GM19239 (cell line): ENCODE measurements around the gene SOX5.
"Not testable (repeated sequence)": the region's sequence is repeated elsewhere in the genome, so short reads cannot be mapped to it uniquely, and the experiment has no call there.

Source experiments
- DNase-seq: peaks from one replicate; pipeline ENCODE4 v3.0.0; 2011; ENCODE audit warnings: low spot score; ENCODE audit not compliant: insufficient read length
- FAIRE-seq: peaks from 2 replicates; lab custom pipeline; 2011; peaks lifted over from hg19 to GRCh38; lab: Jason Lieb, UNC

The SOX5 gene

DNA sequence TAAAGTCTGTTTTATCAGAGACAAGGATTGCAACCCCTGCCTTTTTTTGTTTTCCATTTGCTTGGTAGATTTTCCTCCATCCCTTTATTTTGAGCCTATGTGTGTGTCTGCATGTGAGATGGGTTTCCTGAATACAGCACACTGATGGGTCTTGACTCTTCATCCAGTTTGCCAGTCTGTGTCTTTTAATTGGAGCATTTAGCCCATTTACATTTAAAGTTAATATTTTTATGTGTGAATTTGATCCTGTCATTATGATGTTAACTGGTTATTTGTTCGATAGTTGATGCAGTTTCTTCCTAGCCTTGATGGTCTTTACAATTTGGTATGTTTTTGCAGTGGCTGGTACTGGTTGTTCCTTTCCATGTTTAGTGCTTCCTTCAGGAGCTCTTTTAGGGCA, 430.0 kb downstream of the SOX5 start:
- not testable (repeated sequence) for FAIRE-seq, DNase-seq

DNA sequence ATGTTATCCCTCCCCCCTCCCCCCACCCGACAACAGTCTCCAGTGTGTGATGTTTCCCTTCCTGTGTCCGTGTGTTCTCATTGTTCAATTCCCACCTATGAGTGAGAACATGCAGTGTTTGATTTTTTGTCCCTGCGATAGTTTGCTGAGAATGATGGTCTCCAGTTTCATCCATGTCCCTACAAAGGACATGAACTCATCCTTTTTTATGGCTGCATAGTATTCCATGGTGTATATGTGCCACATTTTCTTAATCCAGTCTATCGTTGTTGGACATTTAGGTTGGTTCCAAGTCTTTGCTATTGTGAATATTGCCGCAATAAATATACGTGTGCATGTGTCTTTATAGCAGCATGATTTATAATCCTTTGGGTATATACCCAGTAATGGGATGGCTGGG, 433.7 kb downstream of the SOX5 start:
- FAIRE-seq: not testable (repeated sequence)

DNA sequence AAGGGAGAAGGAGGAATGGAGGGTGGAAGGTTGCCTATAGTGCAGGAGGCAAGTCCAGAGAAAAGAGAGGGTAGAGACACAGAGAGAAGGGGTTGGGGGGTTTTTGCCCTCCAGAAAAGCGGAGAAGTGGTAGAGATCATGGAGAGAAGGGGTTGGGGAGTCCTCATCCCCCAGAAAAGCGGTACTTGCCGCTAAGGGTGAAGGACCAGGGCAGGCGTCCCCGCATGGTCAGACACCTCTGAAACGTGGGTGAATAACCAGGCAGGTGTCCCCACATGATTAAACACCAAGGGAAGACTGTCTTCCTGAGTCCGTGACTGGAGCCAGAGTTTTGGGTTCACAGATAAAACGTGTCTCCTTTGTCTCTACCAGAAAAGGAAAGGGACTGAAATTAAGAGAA, 439.0 kb downstream of the SOX5 start:
- FAIRE-seq (no peak), DNase-seq (no peak)

More for the DNA sequence above, 433.7 kb downstream of the SOX5 start:
- DNase-seq: not testable (repeated sequence)

DNA sequence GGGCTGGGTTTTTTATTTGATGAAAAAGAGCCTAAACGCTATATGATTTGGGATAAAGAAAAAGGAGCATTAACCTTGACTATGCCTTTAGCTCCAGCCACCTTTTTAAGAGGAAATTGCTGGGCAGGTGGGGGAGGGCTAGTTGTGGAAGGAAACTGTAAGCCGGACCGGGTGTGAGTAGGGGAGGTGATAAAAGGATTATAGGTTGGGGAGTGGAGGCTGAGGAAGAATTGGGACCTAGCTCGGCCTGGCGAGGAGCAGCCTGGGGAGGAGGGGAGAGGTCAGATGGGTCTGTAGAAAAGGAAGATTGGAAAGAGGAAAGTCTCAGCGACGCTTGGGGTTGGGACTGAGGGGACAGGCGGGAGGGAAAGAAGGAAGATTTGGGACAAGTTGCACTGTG, 439.6 kb downstream of the SOX5 start:
- DNase-seq, FAIRE-seq: not testable (repeated sequence)

DNA sequence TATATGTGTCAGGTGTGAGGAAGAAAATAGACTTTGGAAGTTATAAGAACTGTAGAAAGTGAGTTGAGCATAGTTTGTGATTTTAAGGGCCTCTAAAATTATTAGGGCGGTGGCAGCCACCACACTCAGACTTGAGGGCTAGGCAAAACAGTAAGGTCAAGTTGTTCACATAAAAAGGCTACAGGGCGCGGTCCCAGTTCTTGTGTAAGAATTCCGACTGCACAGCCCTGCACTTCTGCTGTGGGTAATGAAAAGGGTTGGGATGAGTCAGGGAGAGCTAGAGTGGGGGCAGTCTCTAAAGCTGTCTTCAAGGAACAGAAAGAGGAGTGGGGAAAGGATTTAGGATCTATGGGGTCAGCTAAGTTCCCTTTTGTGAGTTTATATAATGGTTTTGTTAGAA, 441.7 kb downstream of the SOX5 start:
- not testable (repeated sequence) for FAIRE-seq, DNase-seq

DNA sequence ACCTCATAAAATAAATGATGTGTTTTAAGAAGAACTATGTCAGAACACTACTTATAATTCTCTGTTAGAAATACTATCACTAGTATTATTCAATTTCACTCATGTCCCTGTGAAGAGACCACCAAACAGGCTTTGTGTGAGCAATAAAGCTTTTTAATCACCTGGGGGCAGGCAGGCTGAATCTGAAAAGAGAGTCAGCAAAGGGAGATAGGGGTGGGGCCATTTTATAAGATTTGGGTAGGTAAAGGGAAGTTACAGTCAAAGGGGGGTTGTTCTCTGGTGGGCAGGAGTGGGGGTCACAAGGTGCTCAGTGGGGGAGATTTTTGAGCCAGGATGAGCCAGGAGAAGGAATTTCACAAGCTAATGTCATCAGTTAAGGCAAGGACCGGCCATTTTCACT, 443.7 kb downstream of the SOX5 start:
- FAIRE-seq, DNase-seq: not testable (repeated sequence)

DNA sequence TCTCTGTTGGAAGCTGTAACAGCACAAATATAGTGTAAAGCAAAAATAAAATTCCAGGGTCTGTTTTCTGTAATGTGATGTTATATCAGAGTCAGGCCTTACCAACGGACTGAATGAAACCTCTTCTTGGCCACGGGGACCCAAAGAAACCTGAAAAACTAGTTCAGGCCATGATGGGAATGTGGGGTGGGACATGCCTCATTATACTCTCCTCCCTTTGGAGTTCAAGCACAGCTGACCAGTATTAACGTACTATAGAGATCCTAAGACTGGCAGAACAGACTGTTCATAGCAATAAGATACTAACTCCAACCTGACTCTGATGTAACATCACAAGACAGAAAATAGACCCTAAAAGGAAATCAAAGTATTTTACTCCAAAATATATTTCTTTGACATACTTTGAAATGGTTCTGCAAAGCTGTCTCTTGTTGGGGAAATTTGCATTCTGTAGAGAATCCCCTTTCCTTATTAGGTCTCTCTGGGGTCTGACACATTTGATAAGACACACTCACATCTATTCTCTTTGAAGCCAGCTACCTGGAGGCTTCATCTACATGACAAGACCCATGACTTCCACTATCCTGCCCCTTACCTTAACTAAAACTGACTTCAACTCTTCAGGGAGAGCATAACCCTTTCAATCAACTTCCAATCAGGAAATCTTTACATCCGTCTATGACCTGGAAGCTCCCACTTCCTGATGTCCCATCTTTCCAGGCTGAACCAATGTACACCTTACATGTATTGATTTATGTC, 444.6 kb downstream of the SOX5 start:
- DNase-seq (no peak), FAIRE-seq (no peak)

DNA sequence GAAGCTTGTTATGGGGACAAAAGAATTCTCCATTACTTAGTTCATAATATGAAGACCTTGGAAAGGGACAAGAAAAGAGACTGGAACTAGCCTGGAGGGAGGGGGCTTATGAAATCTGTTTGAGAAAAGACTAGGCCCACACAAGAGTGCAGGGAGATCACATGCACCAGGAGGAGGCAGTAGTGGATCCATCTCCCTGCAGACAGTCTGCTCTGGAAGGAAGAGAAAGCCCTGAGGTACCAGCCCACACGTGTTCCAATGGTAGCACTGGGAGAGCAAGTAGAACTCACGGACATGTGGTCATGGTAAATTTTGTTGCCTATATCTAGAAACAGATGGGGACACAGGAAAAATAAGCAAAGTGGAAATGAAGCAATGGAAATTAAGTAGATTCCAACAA, 445.4 kb downstream of the SOX5 start:
- no peak for DNase-seq
- FAIRE-seq: no peak

DNA sequence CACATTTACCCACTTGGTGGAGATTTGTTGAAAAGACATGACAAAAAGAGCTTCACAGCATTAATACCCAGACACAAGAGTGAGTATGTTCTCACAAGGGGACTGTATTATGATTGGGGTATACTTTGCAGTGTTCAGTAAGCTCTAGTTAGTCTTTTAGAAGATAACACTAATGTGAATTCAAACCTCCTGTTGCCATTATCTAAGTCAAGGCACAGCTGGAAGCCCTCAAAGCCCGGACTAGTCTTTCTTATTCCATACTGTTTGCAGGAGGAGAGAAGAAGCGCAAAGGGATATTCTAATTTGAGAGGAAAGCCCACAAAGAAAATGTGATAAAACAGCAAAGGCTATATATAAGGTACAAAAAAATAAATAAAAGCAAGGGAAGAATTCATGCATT, 445.9 kb downstream of the SOX5 start:
- no peak for FAIRE-seq

DNA sequence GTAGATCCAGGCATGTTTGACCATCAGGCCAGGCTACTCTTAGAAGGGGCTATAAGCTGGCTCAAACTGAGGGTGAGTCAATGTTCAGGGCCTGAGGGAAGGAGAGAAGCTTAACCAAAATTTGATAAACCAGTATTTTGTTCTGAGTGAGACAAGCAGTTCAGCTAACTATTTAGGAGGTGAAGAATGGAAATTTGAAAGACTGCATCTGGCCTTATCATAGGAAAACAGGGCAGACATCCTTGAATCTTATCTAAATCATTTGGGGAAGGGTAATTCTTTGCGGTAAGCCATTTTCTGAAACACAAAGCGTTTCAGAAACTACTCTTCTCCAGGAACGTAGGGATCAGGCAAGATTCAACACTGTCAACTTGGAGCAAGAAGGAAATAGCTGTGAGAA, 447.2 kb downstream of the SOX5 start:
- DNase-seq (no peak), FAIRE-seq (no peak)

More for the DNA sequence above, 445.9 kb downstream of the SOX5 start:
- no peak for DNase-seq

DNA sequence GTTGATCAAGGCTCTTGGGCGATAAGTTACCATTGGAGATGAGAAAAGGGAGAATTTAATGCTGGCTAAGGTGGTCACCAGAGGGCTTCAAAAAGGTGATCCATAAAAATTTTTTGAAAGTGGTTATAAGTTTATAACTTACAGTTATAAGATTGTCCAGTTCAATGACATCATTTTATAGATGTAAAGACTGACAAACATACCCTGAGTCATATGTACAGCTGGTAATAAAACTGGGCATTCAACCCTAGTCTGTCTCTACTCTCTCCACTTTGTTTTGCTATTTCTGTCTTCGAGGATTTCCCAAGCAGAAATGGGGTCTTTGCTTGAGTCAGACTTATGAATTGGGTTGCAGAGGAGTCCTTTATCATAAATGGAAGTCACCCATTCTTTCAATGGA, 454.0 kb downstream of the SOX5 start:
- FAIRE-seq (no peak), DNase-seq (no peak)

DNA sequence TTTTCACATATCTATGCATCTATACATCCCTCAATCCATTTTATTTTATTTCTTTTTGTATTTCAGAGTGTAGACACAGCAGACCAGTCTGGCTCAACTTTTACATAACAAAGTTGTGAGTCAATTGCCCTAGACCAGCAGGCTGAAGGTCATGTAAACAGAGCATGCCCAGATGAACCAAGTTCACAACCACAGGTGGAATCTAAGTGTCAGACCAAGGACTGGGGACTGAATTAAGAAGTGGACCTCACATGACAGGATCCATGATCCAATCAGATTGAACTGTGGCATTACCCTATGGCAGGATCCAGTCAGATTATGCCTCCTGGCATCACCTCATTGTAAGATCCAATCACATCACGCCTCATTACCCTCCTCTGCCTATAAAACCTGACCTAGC, 455.8 kb downstream of the SOX5 start:
- DNase-seq: no peak

DNA sequence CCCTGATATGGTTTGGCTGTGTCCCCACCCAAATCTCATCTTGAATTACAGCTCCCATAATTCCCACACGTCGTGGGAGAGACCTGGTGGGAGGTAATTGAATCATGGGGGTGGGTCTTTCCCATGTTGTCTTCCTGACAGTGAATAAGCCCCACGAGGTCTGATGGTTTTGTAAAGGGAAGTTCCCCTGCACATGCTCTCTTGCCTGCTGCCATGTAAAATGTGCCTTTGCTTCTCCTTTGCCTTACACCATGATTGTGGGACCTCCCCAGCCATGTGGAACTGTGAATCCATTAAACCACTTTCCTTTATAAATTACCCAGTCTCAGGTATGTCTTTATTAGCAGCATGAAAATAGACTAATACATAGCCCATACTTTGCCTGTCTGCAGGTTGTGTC, 458.4 kb downstream of the SOX5 start:
- FAIRE-seq, DNase-seq: not testable (repeated sequence)

More for the DNA sequence above, 455.8 kb downstream of the SOX5 start:
- FAIRE-seq: no peak

DNA sequence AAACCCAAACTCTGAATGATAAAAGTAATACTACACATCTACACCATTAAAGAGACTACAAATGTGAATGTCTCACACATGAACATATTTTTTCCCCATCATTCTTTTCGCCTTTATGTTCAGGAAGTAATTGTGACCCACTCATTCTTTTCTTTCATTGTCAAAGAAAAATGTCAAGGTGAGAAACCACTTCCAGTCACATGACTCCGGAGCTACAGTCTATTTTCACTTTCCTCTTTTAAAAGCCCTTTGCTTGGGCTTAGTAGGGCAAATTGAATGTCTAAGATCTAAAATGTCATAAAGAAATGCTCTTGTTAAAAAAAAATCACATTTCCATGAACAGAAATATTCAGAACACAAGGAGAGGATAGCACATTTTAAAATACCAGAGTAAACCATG, 461.3 kb downstream of the SOX5 start:
- FAIRE-seq (no peak), DNase-seq (no peak)

DNA sequence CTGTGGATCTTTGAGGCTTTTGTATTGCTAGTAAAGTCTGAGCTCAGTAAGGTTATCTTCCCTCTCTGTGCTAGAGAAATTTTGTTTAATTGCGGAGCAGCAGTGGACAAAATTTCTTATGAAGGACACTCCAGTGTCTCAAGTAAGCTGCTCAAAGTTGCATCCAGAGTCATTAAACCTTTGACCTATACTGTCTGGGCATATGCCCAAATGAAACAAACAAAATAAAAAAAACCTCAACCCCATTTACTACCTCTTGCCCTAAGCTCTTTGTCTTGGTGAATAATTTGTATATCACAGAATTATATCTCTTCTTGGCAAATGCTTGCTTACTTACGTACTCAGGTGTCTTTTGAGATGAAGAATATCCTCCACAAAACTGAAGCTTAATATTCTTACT, 465.2 kb downstream of the SOX5 start:
- no peak for DNase-seq
- no peak for FAIRE-seq

DNA sequence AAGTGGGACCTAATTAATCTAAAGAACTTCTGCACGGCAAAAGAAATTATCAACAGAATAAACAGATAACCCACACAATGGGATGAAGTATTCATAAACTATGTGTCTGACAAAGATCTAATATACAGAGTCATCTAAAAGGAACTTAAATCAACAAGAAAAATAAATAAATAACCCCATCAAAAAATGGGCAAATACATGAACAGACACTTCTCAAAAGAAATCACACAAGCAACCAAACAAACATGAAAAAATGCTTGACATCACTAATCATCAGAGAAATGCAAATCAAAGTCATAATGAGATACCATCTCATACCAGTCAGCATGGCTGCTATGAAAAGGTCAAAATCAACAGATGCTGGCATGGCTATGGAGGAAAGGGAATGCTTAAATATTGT, 466.9 kb downstream of the SOX5 start:
- FAIRE-seq: no peak

More for the DNA sequence above, 466.9 kb downstream of the SOX5 start:
- no peak for DNase-seq
